Upper lobe of left lung (tissue), 4 donors: ENCODE measurements around the gene UBE2N.

Experiments used
- POLR2A ChIP-seq, 4 donors: fragments of 450-650 bp; IDR thresholded peaks; one replicate each; pipeline ENCODE4 v1.5.1; 2016 to 2017; ENCODE audit warnings: antibody characterized with exemption in 4 of 4, mild to moderate bottlenecking in 2 of 4
- TF ChIP-seq, protein P1 (sequence below), 6 experiments: fragments of 450-650 bp in 4 of 6; fragments of 200-600 bp in 2 of 6; sonication (generic) in 2 of 6; IDR thresholded peaks; one replicate each; pipeline ENCODE4 v1.5.1; 2016 to 2019; ENCODE audit warnings: antibody characterized with exemption in 6 of 6

DNA sequence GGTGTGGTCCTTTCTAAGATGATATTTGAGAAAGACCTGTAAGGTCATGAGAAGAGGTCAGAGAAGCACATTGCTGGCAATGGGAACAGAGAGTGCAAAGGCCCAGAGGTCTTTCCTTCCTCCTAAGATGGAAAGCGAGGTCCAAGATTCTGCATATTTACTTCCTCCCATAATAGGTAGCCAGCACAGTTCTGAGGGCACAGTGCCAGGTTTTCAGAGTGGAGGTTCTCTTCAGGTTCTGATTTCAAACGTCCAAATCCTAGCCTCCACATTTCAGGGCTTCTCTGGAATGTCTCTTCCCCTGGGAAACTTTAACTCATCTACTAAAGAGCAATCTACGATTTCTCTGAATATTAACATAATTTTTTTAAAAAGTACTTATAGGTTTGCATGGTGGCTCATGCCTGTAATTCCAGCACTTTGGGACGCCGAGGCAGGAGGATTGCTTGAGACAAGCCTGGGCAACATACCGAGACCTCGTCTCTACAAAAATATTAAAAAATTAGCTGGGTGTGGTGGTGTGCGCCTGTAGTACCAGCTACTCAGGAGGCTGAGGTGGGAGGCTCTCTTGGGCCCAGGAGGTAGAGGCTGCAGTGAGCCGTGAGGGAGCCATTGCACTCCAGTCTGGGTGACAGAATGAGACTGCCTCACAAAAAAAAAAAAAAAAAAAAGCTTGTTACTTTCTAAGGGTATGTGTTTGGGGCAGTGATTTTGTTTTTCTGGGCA lies 25.0 kb upstream of the UBE2N start:
- TF ChIP-seq, protein P1, sequence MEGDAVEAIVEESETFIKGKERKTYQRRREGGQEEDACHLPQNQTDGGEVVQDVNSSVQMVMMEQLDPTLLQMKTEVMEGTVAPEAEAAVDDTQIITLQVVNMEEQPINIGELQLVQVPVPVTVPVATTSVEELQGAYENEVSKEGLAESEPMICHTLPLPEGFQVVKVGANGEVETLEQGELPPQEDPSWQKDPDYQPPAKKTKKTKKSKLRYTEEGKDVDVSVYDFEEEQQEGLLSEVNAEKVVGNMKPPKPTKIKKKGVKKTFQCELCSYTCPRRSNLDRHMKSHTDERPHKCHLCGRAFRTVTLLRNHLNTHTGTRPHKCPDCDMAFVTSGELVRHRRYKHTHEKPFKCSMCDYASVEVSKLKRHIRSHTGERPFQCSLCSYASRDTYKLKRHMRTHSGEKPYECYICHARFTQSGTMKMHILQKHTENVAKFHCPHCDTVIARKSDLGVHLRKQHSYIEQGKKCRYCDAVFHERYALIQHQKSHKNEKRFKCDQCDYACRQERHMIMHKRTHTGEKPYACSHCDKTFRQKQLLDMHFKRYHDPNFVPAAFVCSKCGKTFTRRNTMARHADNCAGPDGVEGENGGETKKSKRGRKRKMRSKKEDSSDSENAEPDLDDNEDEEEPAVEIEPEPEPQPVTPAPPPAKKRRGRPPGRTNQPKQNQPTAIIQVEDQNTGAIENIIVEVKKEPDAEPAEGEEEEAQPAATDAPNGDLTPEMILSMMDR (IDR thresholded peaks at IDR 0.05) = no peak
- no peak for TF ChIP-seq POLR2A (IDR thresholded peaks at IDR 0.05)
